ENCODE measurements around the gene PREB. TPM values are rescaled to one million over a fixed set of nuclear protein-coding genes. Genes with fewer than 3 reads are reported as not detected.

PREB gene
- total and polyA plus RNA-seq, 2 of the 13 experiments (the other 11 are each of a cell fraction or from before 2014, with no cell fraction given) = 112 to 192 TPM

- peak; percentile 34 for TF ChIP-seq ZNF883 (CRISPR knock-in tag; IDR thresholded peaks at IDR 0.05; ENCODE audit: not compliant biosample characterization)
- no peak for TF ChIP-seq TRAFD1 (CRISPR knock-in tag; IDR thresholded peaks at IDR 0.05; ENCODE audit: borderline replicate concordance)
- peak; percentile 93 for TF ChIP-seq HOXA3 (CRISPR knock-in tag; IDR thresholded peaks at IDR 0.05)
- no peak; the same call in 1 of the 2 replicates for TF ChIP-seq MAZ (IDR thresholded peaks at IDR 0.05; ENCODE audit: borderline replicate concordance, low read depth, low read length)
- TF ChIP-seq MAZ (CRISPR knock-in tag; IDR thresholded peaks at IDR 0.05; ENCODE audit: low read depth) = 0 out of 2 replicates have a peak, but pooled peaks have one; percentile 52
- TF ChIP-seq TEAD2 (CRISPR knock-in tag; IDR thresholded peaks at IDR 0.05) = no peak
- no peak for TF ChIP-seq ZSCAN9 (CRISPR knock-in tag; IDR thresholded peaks at IDR 0.05; ENCODE audit: borderline replicate concordance)
- TF ChIP-seq ZNF549 (CRISPR knock-in tag; IDR thresholded peaks at IDR 0.05) = no peak
- no peak for TF ChIP-seq NONO (IDR thresholded peaks at IDR 0.05)
- peak; percentile 87 for TF ChIP-seq NONO (CRISPR knock-in tag; conservative IDR thresholded peaks at IDR 0.05)
- TF ChIP-seq RXRB (CRISPR knock-in tag; IDR thresholded peaks at IDR 0.05; ENCODE audit: borderline replicate concordance) = peak; percentile 74; the same call in 1 of the 2 replicates
- no peak for TF ChIP-seq MXD1 (CRISPR knock-in tag; IDR thresholded peaks at IDR 0.05)
- TF ChIP-seq GTF2F1 (IDR thresholded peaks at IDR 0.05; ENCODE audit: low read length) = no peak
- peak; percentile 88 for TF ChIP-seq ZNF614 (CRISPR knock-in tag; IDR thresholded peaks at IDR 0.05; ENCODE audit: borderline replicate concordance)
- no peak for TF ChIP-seq ZNF235 (CRISPR knock-in tag; IDR thresholded peaks at IDR 0.05; ENCODE audit: borderline replicate concordance)
- no peak for TF ChIP-seq THAP9 (CRISPR knock-in tag; IDR thresholded peaks at IDR 0.05; ENCODE audit: borderline replicate concordance)
- TF ChIP-seq ZNF282 (IDR thresholded peaks at IDR 0.05; ENCODE audit: partially characterized antibody) = no peak
- TF ChIP-seq ZNF160 (CRISPR knock-in tag; IDR thresholded peaks at IDR 0.05) = peak; percentile 8; the same call in 1 of the 2 replicates
- TF ChIP-seq HCFC1 (IDR thresholded peaks at IDR 0.05; ENCODE audit: low read depth, low read length) = no peak
- no peak for TF ChIP-seq ZFYVE20 (CRISPR knock-in tag; IDR thresholded peaks at IDR 0.05; ENCODE audit: borderline replicate concordance, low read depth)
- TF ChIP-seq NR3C1 (CRISPR knock-in tag; IDR thresholded peaks at IDR 0.05) = no peak
- peak; percentile 80; the same call in 1 of the 2 replicates for TF ChIP-seq ZNF777 (CRISPR knock-in tag; IDR thresholded peaks at IDR 0.05)
- TF ChIP-seq ZBTB7B (CRISPR knock-in tag; IDR thresholded peaks at IDR 0.05) = peak; percentile 72; the same call in 1 of the 2 replicates
- peak; percentile 78; the same call in 1 of the 2 replicates for TF ChIP-seq MYNN (CRISPR knock-in tag; IDR thresholded peaks at IDR 0.05; ENCODE audit: low read depth)
These were observed 48.2 kb downstream of the PREB start (continued) for GRCh38 chr2:27086090-27086723.

Data from HepG2 (cell line).